Measurements from ENCODE around the gene NADSYN1. TPM values are rescaled to one million over a fixed set of nuclear protein-coding genes. Genes with fewer than 3 reads are reported as not detected.

NADSYN1 gene
- total RNA-seq, 1 experiment from 2014 or later, result 58.2 TPM

DNA sequence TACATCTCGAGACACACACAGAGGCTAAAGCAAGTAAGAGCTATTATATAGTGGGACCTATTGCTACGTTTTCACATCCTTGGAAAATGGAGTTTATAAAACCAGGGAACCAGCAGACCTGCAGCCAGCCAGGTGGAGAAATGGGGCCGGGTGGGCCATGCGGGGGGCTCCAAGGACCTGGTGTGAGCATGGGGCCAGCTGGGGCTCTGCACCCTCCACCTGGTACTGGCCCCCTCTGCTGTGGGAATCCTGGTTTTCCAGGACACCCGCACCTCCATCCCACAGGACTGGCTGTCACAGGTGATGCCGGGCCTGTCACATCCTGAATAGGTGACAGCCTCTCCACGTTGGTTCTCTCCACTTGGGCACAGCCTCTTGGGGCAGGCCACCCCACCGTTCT is 16.1 kb upstream of the NADSYN1 start:
- H3K27ac ChIP-seq (ENCODE audit: low read depth, low read length), result no peak overlapping the region
- H3K9me2 ChIP-seq (ENCODE audit: insufficient read depth), result no peaks in the 10 kb centered on the region
- H2AFZ ChIP-seq (ENCODE audit: low read depth, low read length, poor library complexity, severe bottlenecking), result no peak overlapping the region
- H3K27me3 ChIP-seq (ENCODE audit: insufficient read depth, low read length), result no peaks in the 10 kb centered on the region
- H3K4me2 ChIP-seq (ENCODE audit: low read length), result no peak overlapping the region
- H3K79me2 ChIP-seq (ENCODE audit: insufficient read depth, low read length), result no peaks in the 10 kb centered on the region
- intact Hi-C loops (cut with micrococcal nuclease), result no loop called here
- TF ChIP-seq YY1 (IDR thresholded peaks at IDR 0.05; ENCODE audit: extremely low read depth, insufficient replicate concordance, low read depth, low read length) (no peak), TCF7L2 (IDR thresholded peaks at IDR 0.05; ENCODE audit: borderline replicate concordance, extremely low read depth, insufficient read depth, insufficient read length) (no peak), EGR1 (IDR thresholded peaks at IDR 0.05; ENCODE audit: low read depth) (no peak), EZH2 (IDR thresholded peaks at IDR 0.05) (no peak), FOSL1 (IDR thresholded peaks at IDR 0.05; ENCODE audit: low read depth) (no peak), CBX3 (IDR thresholded peaks at IDR 0.05; ENCODE audit: low read depth) (no peak), JUND (IDR thresholded peaks at IDR 0.05) (no peak), CEBPB (IDR thresholded peaks at IDR 0.05; ENCODE audit: low read depth) (no peak), RAD21 (IDR thresholded peaks at IDR 0.05; ENCODE audit: low read depth) (no peak), ELF1 (IDR thresholded peaks at IDR 0.05; ENCODE audit: borderline replicate concordance, low read depth) (no peak)
- TF ChIP-seq, protein P1, sequence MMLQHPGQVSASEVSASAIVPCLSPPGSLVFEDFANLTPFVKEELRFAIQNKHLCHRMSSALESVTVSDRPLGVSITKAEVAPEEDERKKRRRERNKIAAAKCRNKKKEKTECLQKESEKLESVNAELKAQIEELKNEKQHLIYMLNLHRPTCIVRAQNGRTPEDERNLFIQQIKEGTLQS (IDR thresholded peaks at IDR 0.05), result no peak
- TF ChIP-seq, protein P2, sequence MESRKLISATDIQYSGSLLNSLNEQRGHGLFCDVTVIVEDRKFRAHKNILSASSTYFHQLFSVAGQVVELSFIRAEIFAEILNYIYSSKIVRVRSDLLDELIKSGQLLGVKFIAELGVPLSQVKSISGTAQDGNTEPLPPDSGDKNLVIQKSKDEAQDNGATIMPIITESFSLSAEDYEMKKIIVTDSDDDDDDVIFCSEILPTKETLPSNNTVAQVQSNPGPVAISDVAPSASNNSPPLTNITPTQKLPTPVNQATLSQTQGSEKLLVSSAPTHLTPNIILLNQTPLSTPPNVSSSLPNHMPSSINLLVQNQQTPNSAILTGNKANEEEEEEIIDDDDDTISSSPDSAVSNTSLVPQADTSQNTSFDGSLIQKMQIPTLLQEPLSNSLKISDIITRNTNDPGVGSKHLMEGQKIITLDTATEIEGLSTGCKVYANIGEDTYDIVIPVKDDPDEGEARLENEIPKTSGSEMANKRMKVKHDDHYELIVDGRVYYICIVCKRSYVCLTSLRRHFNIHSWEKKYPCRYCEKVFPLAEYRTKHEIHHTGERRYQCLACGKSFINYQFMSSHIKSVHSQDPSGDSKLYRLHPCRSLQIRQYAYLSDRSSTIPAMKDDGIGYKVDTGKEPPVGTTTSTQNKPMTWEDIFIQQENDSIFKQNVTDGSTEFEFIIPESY (IDR thresholded peaks at IDR 0.05; ENCODE audit: extremely low read depth, insufficient replicate concordance, low read length), result no peak
- TF ChIP-seq, protein P3, sequence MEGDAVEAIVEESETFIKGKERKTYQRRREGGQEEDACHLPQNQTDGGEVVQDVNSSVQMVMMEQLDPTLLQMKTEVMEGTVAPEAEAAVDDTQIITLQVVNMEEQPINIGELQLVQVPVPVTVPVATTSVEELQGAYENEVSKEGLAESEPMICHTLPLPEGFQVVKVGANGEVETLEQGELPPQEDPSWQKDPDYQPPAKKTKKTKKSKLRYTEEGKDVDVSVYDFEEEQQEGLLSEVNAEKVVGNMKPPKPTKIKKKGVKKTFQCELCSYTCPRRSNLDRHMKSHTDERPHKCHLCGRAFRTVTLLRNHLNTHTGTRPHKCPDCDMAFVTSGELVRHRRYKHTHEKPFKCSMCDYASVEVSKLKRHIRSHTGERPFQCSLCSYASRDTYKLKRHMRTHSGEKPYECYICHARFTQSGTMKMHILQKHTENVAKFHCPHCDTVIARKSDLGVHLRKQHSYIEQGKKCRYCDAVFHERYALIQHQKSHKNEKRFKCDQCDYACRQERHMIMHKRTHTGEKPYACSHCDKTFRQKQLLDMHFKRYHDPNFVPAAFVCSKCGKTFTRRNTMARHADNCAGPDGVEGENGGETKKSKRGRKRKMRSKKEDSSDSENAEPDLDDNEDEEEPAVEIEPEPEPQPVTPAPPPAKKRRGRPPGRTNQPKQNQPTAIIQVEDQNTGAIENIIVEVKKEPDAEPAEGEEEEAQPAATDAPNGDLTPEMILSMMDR (IDR thresholded peaks at IDR 0.05 in 2 of 3, conservative IDR thresholded peaks at IDR 0.05 in 1 of 3; ENCODE audit: borderline replicate concordance in 1 of 3, insufficient read depth in 1 of 3, low read depth in 2 of 3, low read length in 2 of 3), result no peak
- DNase-seq (ENCODE audit: low read depth, low spot score) (no peak), ATAC-seq (no peak)
- no peak overlapping the region for H3K9ac ChIP-seq (ENCODE audit: low read length)
- no peak overlapping the region for H3K4me3 ChIP-seq (replicated peaks in 1 of 2; ENCODE audit: low read depth in 1 of 2, low read length in 2 of 2)
- ChIA-PET POLR2A (no interaction called here), CTCF (no interaction called here), RAD21 (ENCODE audit: low non-redundant PET in 1 of 2, low total read pairs in 2 of 2, uncharacterized antibody in 2 of 2, unreplicated experiment in 2 of 2) (no interaction called here)
- no TSS peak for BruUV-seq (replicated peaks)
- H3K9me3 ChIP-seq (ENCODE audit: control insufficient read depth in 1 of 2, insufficient read depth in 1 of 2, low read depth in 1 of 2, low read length in 2 of 2), result no peaks in the 10 kb centered on the region
- H3K4me1 ChIP-seq (ENCODE audit: control insufficient read depth in 1 of 2, insufficient read depth in 2 of 2, low read length in 2 of 2), result no peaks in the 10 kb centered on the region; a peak in 1 of 4 replicates
- no peaks in the 10 kb centered on the region for H4K20me1 ChIP-seq (ENCODE audit: insufficient read depth)
- peaks cover 0 to 28% of the 10 kb centered on the region in 2 experiments; a peak in 2 of 4 replicates for H3K36me3 ChIP-seq (ENCODE audit: control insufficient read depth in 1 of 2, insufficient read depth in 2 of 2, low read length in 2 of 2)

Data from HCT116 (cell line).